Stimulated activated naive CD8-positive, alpha-beta T cell treated with anti-CD3 and anti-CD28 coated beads, Interleukin-15, Interleukin-2, amounts not matched to agents 100 ng/mL and 50 ng/mL, for 24 hours (primary cell): ENCODE measurements around the gene PHF21B.

Experiments
- H3K27ac Mint-ChIP-seq: one replicate; pipeline ENCODE4 v1.8.0; 2021; ENCODE audit warnings: mild to moderate bottlenecking, mixed read lengths
- H3K27me3 Mint-ChIP-seq: one replicate; pipeline ENCODE4 v1.8.0; 2021; ENCODE audit warnings: mixed read lengths
- H3K36me3 Mint-ChIP-seq: one replicate; pipeline ENCODE4 v1.8.0; 2021; ENCODE audit warnings: low read depth, mixed read lengths
- H3K4me1 Mint-ChIP-seq: one replicate; pipeline ENCODE4 v1.8.0; 2021; ENCODE audit warnings: low read depth, mixed read lengths
- H3K4me3 Mint-ChIP-seq: one replicate; pipeline ENCODE4 v1.8.0; 2021; ENCODE audit warnings: mild to moderate bottlenecking, mixed read lengths
- H3K9me3 Mint-ChIP-seq: one replicate; pipeline ENCODE4 v1.8.0; 2021; ENCODE audit warnings: mixed read lengths

PHF21B gene

GRCh38 chr22:45033136-45033535, 23.3 kb upstream of the PHF21B start:
- Mint-ChIP-seq H3K4me3 (no peak overlapping the region), H3K27ac (no peak overlapping the region), H3K9me3 (no peaks in the 10 kb centered on the region), H3K27me3 (peaks cover 29% of the 10 kb centered on the region), H3K36me3 (no peaks in the 10 kb centered on the region), H3K4me1 (no peaks in the 10 kb centered on the region)

DNA sequence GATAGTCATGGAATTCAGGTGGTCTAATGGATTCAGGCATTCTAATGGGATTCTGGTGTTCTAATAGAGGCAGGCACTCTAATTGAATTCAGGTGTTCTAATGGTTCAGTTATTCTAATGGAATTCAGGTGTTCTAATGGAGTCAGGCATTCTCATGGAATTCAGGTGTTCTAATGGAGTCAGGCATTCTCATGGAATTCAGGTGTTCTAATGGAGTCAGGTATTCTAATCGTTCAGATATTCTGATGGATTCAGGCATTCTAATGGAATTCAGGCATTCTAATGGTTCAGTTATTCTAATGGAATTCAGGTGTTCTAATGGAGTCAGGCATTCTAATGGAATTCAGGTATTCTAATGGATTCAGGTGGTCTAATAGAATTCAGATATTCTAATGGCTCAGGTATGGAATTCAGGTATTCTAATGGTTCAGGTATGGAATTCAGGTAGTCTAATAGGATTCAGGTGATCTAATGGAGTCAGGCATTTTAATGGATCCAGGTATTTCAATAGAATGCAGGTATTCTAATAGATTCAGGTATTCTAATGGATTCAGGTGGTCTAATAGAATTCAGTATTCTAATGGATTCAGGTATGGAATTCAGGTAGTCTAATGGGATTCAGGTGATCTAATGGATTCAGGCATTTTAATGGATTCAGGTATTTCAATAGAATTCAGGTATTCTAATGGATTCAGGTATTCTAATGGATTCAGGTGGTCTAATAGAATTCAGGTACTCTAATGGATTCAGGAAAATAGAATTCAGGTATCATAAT, 22.0 kb upstream of the PHF21B start:
- Mint-ChIP-seq H3K27me3 (peaks cover 26% of the 10 kb centered on the region), H3K36me3 (no peaks in the 10 kb centered on the region), H3K9me3 (no peaks in the 10 kb centered on the region), H3K27ac (no peak overlapping the region), H3K4me3 (no peak overlapping the region), H3K4me1 (no peaks in the 10 kb centered on the region)

DNA sequence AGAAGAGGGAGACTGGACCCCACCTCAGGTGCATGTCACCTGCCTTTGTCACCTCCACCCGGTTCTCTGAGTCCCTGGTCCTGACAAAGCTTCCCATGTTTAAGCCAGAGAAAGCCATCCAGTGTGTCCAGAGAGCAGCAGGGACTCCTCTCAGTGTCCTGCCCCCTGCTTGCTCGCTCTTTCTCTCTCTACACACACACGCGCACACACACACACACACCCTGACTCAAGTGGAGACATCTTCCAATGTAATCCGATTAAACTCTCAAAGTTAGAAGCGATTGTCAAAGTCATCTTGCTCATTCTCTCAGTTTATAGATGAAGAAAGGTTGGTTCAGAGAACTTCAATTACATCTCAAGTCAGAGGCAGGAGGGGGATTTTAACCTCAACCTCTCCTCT, 19.7 kb upstream of the PHF21B start:
- peaks cover 25% of the 10 kb centered on the region for H3K27me3 Mint-ChIP-seq
- H3K27ac Mint-ChIP-seq: no peak overlapping the region
- no peaks in the 10 kb centered on the region for H3K36me3 Mint-ChIP-seq
- no peak overlapping the region for H3K4me3 Mint-ChIP-seq
- H3K9me3 Mint-ChIP-seq: no peaks in the 10 kb centered on the region
- no peaks in the 10 kb centered on the region for H3K4me1 Mint-ChIP-seq

DNA sequence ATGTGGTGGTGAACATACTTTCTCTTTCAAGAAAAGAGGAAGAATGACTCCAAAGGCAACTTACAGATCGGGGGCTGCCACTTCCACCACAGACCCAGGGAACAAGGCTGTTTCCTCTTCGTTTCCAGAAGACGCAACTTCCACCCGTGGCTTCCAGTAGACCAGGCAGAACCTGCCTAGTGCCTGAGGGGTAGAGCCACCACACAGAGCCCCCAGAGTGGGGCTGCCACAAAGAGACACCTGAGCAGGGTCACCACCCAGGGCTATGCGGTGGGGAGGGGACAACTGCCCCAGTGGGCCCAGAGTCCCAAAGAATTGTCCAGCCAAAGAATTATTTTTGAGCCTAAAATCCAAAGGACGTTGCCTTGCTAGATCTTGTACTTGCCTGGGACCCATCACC, 16.7 kb upstream of the PHF21B start:
- Mint-ChIP-seq H3K4me1 (no peaks in the 10 kb centered on the region), H3K4me3 (no peak overlapping the region), H3K27me3 (peaks cover 39% of the 10 kb centered on the region), H3K9me3 (no peaks in the 10 kb centered on the region), H3K36me3 (no peaks in the 10 kb centered on the region), H3K27ac (no peak overlapping the region)

DNA sequence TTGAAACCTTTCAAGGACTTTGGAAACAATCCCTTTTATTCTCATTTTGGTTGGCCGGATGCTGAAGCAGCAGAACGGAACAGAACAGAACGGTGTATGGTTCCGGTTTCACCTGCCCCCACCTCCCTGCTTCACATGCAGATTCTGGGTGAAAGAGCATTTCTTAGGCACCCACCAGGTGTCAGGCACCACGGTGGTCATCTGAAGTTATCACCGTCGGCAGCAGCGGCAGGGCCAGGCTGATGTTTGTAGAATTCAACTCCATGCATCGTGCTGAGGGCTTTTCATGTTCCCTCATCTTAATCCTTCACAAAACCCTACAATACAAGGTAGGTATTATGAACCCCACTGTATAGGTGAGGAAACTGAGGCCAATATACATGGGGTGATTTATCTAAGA, 13.6 kb upstream of the PHF21B start:
- no peaks in the 10 kb centered on the region for H3K36me3 Mint-ChIP-seq
- H3K4me1 Mint-ChIP-seq: no peaks in the 10 kb centered on the region
- peaks cover 37% of the 10 kb centered on the region for H3K27me3 Mint-ChIP-seq
- H3K27ac Mint-ChIP-seq: no peak overlapping the region
- no peaks in the 10 kb centered on the region for H3K9me3 Mint-ChIP-seq
- no peak overlapping the region for H3K4me3 Mint-ChIP-seq

GRCh38 chr22:45019861-45020655, 10.3 kb upstream of the PHF21B start:
- Mint-ChIP-seq H3K36me3 (no peaks in the 10 kb centered on the region), H3K9me3 (no peaks in the 10 kb centered on the region), H3K27me3 (peaks cover 34% of the 10 kb centered on the region), H3K4me1 (no peaks in the 10 kb centered on the region), H3K4me3 (no peak overlapping the region), H3K27ac (no peak overlapping the region)

GRCh38 chr22:45014654-45015053, 4.8 kb upstream of the PHF21B start:
- Mint-ChIP-seq H3K4me3 (no peak overlapping the region), H3K27ac (no peak overlapping the region), H3K9me3 (no peaks in the 10 kb centered on the region), H3K27me3 (peaks cover 47% of the 10 kb centered on the region), H3K36me3 (no peaks in the 10 kb centered on the region), H3K4me1 (peaks cover 8% of the 10 kb centered on the region)

- Mint-ChIP-seq H3K27me3 (peaks cover 39% of the 10 kb centered on the region), H3K9me3 (no peaks in the 10 kb centered on the region), H3K36me3 (no peaks in the 10 kb centered on the region)
These were observed 3.3 kb upstream of the PHF21B start for GRCh38 chr22:45013138-45013537.

DNA sequence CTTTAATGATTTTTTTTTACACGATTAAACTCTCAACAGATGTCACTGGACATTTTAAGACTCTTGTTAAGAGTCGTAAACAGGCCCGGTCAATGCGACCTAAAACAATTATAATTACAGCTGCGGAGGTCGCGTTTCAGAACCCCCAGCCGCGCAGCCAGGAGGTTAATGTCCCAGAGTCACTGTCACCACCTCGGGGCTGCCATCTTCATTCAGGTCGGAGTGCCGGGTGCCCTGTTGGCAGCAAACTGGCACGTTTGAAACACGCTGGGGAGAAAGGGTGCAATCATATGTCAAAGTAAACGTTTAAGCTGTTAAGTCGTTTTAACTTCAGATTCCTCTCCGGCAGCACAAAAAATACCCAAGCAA, 711 bp upstream of the PHF21B start:
- Mint-ChIP-seq H3K9me3 (no peaks in the 10 kb centered on the region), H3K4me3 (peak overlapping the region; percentile 81), H3K4me1 (peaks cover 15% of the 10 kb centered on the region), H3K27me3 (peaks cover 52% of the 10 kb centered on the region), H3K36me3 (no peaks in the 10 kb centered on the region), H3K27ac (peak overlapping the region; percentile 14)

More at GRCh38 chr22:45013138-45013537, 3.3 kb upstream of the PHF21B start:
- Mint-ChIP-seq H3K27ac (no peak overlapping the region), H3K4me3 (no peak overlapping the region), H3K4me1 (peaks cover 8% of the 10 kb centered on the region)

DNA sequence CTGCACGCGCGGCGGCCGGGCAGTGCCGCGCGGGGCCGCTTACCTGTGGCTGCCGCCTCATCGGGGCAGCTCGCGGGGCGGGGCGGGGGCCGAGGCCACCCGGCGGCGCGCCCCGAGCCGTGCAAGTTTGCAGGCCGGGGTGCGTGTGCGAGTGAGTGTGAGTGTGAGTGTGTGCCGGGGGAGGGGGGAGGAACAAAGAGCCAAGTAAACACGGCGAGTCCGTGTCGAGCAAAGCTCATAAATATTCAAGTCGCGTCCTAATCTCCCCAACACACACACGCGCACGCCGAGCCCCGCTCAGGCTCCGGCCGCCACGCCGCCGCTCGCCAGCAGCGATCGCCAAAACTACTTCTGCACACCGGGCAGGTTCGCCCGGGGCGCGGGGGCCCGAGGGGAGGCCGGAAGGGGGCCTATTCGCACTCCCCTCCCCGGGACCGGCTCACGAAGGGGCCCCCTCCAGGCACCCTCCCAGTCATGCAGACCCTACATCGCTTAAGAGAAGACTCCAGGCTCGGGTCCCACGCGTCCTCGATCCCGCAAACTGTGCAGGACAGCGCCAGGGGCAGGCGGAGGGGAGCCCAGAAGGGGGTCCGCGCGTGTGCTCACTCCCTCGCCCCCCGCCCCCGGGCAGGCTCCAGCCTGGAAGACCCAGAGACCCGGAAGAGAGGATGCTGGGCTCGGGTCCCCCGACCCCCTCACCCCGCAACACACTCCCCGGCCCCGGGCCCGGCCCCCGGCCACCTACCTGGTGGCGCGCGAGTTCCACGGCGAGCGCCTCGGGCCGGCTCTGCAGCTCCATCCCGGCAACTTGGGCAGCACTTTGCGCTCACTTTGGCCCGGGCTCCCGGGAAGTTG, 827 bp downstream of the PHF21B start:
- Mint-ChIP-seq H3K4me1 (peaks cover 15% of the 10 kb centered on the region), H3K9me3 (no peaks in the 10 kb centered on the region), H3K27ac (no peak overlapping the region), H3K4me3 (peak overlapping the region; percentile 47), H3K27me3 (peaks cover 55% of the 10 kb centered on the region), H3K36me3 (no peaks in the 10 kb centered on the region)

GRCh38 chr22:45008186-45008681, 1.6 kb downstream of the PHF21B start:
- H3K27ac Mint-ChIP-seq: no peak overlapping the region
- H3K36me3 Mint-ChIP-seq: no peaks in the 10 kb centered on the region
- peaks cover 55% of the 10 kb centered on the region for H3K27me3 Mint-ChIP-seq
- H3K4me1 Mint-ChIP-seq: peaks cover 15% of the 10 kb centered on the region
- H3K9me3 Mint-ChIP-seq: no peaks in the 10 kb centered on the region
- peak overlapping the region; percentile 13 for H3K4me3 Mint-ChIP-seq

- Mint-ChIP-seq H3K27ac (no peak overlapping the region), H3K27me3 (peaks cover 57% of the 10 kb centered on the region), H3K9me3 (no peaks in the 10 kb centered on the region), H3K36me3 (no peaks in the 10 kb centered on the region), H3K4me3 (no peak overlapping the region), H3K4me1 (peaks cover 15% of the 10 kb centered on the region)
These were observed 2.2 kb downstream of the PHF21B start for GRCh38 chr22:45007391-45008185.

GRCh38 chr22:45006964-45007390, 2.8 kb downstream of the PHF21B start:
- H3K36me3 Mint-ChIP-seq: no peaks in the 10 kb centered on the region
- peaks cover 53% of the 10 kb centered on the region for H3K27me3 Mint-ChIP-seq
- H3K9me3 Mint-ChIP-seq: no peaks in the 10 kb centered on the region
- H3K4me1 Mint-ChIP-seq: peaks cover 15% of the 10 kb centered on the region
- no peak overlapping the region for H3K4me3 Mint-ChIP-seq
- no peak overlapping the region for H3K27ac Mint-ChIP-seq
